HG03097 (cell line): Measurements from ENCODE around the gene HELZ.

Experiments used
- ATAC-seq: cut with Tn5 transposase; IDR thresholded peaks from one replicate; pipeline ENCODE4 v1.9.1; 2021; ENCODE audit not compliant: unreplicated experiment, low FRiP score

Gene HELZ

DNA sequence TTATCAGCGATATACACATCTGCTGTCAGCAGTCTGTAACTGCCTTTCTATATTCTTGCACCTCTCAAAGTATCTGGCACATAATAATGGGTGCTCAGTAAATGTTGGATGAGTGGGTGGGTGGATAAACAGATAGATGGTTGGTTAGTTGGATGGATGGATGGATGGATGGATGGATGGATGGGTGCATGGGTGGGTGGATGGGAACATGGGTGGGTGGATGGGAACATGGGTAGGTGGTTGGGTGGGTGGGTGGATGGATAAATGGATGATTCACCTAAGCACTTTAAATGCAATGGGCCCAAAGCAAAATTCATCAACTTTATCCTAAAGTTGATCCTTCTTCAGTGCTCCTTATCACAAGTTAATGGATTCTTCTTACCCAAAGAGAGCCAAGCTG is 48.6 kb downstream of the HELZ start:
- ATAC-seq, result no peak

DNA sequence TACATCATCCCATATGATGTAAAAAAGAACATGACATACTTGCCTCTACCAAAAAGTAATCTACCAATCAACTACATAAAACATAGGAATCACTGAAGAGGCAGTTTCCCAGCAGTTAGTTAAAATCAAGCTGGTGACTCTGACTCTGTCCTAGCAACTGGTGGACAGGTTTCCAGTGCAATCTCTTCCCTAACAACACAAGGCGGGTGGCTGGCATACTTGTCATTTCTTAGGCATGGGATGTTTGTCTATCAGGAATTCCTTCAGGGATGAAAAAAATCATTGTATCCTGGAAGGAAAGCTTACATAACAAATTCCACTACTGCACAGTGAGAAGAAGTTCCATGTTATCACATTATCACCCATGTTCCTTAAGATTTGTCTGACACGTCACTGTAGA is 50.9 kb downstream of the HELZ start:
- no peak for ATAC-seq

DNA sequence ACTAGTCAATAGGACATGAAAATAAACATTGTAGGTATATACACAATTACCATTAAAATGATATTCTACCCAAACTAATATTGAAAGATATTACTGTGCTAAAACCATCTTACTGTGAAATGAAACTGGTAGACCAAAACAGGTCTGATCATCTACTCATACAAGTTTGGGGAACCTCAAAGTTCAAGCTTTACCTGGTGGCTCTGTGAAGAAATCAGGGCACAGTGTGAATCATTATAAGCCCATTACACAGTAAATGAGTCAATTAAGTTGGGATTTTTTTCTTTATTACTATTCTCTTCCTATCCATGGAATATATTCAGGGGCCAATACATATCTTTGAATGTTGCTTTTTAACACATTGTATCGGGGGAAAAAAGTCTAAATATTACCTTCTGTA is 57.1 kb downstream of the HELZ start:
- no peak for ATAC-seq

DNA sequence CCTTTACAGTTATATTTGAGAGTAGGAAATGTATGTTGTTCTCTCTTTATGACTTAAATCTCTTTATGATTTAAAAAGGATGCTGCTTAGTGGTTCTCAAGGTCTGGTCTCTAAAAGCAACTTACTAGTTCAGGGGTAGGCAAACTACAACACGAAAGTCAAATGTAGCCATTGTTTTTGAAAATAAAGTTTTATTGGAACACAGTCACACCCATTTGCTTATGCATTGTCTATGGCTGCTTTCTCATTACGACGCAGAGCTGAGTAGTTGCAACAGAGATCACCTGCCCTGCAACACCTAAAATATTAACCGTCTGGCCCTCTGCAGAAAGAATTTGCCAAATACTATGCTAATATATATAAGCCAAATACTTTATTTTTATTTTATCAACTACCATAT is 58.2 kb downstream of the HELZ start:
- ATAC-seq, result no peak

DNA sequence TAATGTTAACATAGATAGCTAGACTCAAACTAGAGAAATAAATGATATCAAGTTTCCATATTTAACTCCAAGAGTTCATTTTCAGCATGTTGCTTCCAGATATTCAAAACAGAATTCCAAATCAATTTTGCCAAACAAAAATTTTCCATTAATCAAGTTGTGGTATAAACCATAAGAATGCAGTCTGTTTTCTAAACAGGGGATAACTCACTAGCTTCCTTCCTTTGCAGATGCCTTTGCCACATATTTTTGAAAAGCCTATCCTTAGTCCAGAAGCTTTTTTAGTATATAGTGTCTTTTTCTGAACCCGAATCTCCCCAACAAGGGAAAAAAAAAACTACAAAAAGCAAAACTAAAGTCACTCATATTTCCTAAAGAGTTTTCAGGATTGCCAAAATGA is 61.5 kb downstream of the HELZ start:
- no peak for ATAC-seq

DNA sequence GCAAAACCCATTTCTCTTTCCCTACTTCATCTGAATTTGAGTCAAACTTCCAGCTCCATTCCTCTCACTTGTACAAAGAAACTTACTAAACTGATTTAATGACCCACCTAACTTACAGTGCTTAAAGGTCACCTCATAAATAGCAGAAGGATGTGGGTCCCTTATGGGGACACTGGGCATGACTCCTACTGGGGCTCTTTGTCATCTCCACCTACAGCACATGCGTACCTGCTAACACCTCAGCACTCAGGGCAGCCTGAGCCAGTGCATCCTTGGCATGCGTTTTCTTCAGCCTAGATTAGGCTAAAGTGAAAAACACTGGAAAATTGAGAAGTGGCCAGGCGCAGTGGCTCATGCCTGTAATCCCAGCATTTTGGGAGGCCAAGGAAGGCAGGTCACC is 63.2 kb downstream of the HELZ start:
- ATAC-seq, result no peak

DNA sequence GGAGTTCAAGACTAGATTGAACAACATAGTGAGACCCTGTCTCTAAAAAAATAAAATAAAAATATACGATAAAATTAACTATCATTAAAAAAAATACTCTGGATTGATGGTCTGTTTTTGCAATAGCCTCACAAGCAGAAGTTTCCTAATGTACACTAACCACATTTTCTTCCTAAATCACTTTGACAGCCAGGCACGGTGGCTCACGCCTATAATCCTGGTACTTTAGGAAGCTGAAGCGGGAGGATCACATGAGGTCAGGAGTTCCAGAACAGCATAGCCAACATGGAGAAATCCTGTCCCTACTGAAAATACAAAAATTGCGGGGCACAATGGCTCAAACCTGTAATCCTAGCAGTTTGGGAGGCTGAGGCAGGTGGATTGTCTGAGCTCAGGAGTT is 64.7 kb downstream of the HELZ start:
- no peak for ATAC-seq

DNA sequence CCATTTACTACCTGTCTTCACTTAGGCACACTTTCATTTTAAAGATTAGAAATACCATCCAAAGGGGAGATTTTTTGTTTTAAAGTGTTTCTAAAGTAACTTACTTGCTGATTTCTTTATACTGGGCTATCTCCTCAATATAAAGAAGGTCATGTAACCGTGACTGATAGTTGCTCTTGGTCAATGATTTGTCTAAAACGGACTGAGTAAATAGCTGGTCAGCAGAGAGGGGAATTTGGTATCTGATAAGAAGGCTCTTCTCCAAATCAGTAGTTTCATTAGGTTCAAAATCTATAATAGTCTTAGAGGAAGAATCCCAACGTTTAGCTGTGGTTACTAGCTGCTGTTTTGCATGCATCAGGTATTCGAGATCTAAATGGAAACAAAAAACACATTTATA is 66.4 kb downstream of the HELZ start:
- ATAC-seq, result no peak

DNA sequence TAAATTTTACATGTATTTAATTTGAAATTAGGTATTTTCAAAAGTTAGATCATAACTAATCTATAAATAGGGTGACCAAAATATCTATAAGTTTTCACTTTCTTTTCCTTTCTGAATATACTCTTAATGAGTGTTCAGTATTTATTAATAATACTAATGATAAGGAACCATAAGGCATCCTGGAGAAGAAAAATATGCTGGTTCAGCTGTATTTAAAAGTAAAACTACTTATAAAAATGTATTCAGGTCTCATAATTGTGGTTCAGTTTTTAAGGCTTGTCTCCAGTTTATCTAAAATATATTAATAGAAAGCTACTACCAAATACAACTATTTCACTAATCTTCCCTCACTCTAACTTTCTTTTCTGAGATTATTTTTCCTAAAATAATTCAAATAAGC is 67.3 kb downstream of the HELZ start:
- ATAC-seq, result no peak

DNA sequence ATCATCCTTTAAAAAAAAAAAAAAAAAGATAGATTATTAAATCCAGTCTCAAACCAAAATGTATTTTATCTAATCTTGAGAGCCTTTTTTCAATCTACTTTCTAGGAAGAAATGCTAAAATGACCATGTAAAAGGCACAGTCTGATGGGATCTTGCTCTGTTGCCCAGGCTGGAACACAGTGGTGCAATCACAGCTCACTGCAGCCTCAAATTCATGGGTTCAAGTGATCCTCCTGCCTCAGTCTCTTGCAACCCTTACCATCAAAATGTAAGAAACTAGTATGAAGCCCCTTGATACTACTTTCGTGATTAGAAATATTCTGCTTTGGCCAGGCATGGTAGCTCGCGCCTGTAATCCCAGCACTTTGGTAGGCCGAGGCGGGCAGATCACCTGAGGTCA is 70.8 kb downstream of the HELZ start:
- ATAC-seq, result no peak

DNA sequence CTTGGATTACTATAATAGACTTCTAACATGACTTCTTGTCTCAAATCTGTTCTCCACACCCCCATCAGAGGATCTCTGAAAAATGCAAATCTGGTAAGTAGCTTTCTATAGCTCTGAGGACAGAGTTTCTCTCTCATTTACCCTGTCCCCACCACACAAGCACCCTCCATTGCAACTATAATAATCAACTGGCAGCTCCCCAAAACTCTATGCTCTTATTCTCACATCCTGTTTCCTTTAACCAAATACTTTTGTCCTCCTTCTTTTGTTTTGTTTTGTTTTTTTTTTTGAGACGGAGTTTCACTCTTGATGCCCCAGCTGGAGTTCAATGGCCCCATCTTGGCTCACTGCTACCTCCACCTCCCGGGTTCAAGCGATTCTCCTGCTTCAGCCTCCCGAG is 73.4 kb downstream of the HELZ start:
- ATAC-seq, result peak; percentile 79

DNA sequence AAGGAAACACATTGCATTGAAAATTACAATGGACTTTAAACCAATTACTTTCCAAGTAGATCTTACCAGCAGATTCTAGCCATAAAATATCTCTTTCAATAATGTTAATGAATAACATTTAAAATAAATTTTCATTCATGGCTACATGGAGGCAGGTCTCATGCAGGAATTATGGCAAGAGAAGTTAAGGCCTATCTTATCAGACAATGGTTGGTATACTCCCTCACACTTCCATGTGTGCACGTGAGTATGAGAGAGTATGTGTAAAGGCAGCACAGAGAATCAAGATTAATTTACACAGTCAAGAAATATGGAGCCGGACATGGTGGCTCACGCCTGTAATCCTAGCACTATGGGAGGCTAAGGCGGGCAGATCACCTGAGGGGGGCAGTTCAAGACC is 76.5 kb downstream of the HELZ start:
- no peak for ATAC-seq

DNA sequence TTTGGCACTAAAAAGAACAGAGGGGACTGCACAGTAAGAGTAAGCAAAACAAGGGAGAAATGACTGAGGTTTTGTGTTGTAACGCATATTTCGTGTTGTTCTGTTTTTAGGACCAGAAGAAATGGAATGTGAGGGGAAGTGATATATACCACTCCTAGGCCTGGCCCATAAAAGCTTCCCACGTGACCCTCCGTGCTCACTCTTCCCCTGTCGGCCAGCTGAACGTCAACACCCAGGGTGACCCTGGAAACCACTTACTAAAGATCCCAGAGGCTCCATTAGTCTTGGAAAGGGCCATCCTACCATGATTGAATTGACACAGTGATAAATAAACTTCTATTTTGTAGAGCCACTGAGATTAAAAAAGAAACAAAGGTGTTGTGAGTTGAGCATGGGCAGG is 79.8 kb downstream of the HELZ start:
- ATAC-seq, result no peak

DNA sequence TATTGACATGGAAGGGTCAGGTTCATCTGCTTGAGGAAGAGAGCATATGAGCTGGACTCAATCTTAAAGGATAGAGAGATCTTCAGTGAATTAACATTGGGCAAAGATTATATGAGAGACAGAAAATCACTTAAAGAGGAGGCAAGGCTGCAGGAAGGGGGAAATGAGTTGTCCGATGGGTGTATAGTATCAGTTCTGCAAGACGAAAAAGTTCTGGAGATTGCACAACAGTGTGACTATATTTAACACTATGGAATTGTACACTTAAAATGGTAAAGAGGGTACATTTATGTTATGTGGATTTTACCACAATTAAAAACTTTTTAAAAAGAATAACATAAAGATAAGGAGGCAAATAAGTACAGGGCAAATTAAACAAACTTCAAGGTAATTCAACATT is 80.7 kb downstream of the HELZ start:
- ATAC-seq, result no peak

DNA sequence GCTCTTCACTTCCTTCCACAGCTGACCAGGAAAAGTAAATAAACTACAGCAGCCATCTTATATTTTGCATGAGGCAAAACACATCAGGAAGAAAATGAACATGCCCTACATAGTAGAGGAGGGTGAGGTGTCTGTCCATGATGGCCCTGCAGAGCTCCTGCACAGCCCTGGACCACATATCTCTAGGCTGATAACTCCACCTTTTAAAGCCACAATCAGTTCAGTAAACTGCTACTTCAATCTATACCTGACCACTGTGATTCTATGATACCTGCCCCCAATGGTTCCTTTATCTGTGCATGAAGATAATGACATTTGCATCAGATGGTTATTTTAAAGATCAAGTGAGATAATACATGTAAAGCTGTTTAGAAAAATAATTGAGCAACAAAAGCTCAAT is 82.2 kb downstream of the HELZ start:
- no peak for ATAC-seq

DNA sequence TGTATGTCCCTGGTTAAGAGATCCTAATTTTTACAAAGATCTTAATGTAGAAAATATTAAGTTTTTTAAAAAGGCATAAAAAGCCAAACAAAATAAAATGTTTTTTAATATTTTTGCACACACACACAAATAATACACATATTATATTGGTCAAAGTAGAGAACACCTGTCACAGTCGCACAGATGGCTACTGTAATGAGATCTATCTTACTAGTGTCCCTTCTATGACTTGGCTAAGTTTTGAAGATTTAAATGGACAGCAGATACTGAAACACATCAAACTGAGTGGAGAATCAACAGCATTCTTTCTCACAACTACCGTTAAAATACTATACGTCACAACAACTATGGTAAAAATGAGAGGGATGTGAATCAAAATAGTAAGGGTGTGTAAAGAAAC is 83.4 kb downstream of the HELZ start:
- ATAC-seq, result no peak

DNA sequence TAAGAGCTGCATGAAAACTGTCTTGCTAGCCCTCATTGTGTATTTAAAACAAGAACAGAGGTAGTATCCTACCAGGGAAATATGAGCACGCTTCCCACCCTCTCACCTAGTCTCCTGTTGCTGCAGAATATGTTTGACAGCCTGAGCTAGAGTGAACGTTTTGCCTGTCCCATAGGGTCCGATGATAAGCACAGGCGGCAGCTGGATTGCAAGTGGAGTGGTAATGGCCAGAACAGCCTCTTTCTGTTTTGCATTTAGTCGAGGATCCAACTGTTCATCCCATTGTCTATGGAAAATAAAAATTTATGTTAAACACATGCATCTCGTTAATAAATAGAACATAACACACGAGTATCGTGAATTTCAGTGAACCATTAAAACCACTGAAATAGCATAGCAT is 84.2 kb downstream of the HELZ start:
- no peak for ATAC-seq

DNA sequence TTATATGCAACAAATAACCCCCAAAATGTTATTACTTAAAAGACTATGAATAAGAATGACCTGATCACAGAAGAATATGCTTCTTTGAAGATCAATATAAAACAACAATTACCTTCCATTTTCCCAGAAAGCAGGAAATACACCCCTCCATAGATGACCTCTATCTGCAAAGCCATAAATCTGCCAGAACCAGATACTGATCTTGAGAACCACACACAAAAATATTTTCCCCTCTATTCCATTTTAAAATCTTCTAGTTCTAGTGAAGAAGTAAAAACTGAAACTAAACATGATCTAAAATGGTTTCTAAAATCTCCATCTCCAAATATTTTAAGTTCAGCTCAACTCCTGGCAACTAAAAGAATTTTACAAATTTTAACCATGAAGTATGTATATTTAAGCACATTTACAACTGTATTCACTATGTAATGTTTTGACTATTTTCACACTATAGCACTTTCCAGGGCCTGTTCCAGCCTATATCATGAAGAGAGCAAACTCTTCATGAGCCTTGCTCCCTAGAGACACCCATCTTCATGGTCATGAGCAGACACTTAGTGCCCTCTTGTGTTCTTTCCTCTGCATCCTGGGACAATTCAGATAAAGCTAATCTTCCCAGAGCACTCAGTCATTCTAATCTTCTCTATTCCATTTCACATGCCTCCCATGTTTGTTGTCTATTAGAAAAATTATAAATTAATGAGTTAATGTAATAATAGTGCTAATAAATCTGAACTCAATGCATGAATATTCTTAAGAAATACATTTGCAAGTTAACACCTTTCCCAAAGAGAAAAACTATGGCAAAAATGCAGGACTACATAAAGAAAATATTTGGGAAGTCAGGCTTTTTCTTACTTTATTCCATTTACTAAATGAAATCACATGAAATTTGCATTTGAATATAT is 87.0 kb downstream of the HELZ start:
- ATAC-seq, result no peak

DNA sequence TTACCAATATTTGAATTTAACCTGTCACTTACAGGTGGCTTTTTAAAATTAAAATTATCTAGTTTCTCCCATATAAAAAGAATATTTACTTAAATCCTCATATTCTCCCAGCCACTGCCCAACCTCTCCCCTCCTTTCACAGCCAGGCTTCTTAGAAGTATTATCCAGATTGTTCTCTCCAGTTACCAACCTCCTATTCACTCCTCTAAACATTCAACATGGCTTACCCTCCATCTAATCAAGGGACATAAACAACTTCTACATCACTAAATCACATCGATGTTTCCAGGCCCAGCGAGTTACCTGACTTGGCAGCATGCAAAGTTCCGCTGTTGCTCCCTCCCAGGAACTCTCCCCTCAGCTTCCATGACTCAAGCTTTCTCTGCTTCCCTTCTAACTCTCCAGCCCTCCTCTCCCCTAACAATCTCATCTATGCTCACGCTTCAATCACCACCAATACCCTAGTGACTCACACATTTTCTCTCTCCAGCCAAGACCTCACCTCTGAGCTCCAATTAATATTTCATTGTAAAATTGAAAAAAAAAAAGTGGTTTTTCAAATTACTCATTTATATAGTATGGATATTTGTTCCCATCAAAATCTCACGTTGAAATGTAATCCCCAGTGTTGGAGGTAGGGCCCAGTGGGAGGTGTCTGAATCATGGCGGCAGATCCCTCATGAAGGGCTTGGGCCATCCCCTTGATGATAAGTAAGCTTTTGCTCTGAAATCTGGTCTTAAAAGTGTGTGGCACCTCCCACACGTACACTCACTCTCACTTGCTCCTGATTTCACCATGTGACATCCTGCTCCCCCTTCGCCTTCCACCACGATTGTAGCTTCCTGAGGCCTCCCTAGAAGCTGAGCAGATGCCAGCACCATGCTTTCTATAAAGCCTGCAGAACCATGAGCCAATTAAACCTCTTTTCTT is 88.5 kb downstream of the HELZ start:
- ATAC-seq, result no peak

DNA sequence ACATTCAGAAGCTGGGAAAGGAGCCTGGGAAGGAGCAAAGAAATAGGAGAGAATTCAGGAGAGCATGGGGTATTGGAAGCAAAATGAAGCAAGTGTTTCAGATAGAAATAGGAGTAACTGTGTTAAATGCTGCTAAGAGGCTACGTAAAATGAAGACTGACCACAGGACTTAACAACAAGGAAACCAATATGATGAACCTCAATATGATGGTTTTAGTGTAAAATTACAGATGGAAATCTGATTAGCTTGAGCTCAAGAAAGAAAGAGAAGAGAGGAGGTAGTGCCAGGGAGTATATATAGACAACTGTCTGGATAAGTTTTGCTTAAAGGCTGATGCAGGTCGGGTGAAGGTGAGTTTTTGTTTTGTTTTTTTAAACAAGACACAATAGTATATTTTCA is 92.2 kb downstream of the HELZ start:
- ATAC-seq, result no peak

DNA sequence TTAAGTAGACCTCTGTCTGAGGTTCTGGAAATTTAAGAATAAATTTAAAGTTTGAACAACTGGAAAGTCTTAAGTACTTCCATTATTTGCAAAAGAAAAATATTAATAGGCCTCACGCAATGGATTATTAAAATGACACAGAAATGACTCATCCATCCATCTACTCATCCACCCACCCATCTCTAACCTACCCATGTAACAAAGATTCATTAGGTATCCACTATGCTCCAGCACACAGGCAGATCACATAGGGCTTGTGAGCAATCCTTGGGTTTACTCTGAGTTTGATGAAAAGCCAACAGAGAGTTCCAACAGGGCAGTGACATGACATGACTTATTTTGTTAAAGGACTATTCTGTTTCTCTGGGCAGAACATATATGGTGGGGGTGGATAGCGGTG is 93.3 kb downstream of the HELZ start:
- no peak for ATAC-seq

DNA sequence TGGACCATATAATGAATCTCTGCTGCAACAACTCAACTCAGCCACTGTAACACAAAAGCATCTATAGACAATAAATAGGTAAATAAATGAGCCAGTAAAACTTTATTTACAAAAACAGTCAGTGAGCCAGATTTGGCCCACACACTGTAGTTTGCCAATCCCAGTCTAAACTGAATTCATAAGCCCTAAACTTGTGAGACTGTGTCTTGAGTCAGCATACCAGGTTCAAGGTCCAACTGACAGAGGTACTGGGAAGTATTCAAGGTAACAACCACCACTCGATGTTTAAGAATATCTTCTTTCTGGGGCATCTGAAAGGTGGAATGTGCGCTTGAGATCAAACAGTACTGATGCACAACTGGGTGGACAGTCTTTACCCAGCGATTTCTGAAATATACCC is 94.2 kb downstream of the HELZ start:
- ATAC-seq, result no peak
